Measurements from ENCODE around the gene CEP19.

Gene CEP19

GRCh38 chr3:196662711-196663571 lies 49.1 kb downstream of the CEP19 start:
- no peak for DNase-seq (ENCODE audit: low read depth in 2 of 2)

DNA sequence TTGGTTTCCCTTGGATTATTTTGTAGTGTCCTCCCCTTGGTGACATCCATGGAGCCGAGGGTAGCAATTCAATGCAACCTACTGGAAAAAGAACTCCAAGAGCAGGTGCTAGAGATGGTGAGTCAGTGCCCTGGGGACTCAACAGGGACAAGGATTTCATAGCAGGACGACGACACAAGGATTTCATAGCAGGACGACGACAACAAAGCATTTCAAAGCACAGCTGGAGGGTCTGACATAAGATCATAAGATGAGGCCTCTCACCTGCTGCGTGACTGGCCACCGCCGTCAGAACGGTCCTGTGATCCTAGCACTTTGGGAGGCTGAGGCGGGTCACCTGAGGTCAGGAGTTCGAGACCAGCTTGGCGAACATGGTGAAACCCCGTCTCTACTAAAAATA lies 50.0 kb downstream of the CEP19 start:
- no peak for DNase-seq (ENCODE audit: low read depth in 2 of 2)

DNA sequence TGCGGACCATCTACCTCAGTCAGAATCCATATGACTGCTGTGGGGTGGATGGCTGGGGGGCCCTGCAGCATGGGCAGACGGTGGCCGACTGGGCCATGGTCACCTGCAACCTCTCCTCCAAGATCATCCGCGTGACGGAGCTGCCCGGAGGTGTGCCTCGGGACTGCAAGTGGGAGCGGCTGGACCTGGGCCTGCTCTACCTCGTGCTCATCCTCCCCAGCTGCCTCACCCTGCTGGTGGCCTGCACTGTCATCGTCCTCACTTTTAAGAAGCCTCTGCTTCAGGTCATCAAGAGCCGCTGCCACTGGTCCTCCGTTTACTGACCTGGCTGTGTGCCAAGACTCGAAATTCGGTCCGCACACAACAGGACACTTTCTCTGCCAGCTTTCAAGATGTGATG lies 50.6 kb downstream of the CEP19 start:
- no peak for DNase-seq (ENCODE audit: low read depth in 2 of 2)

- no peak for DNase-seq (ENCODE audit: low read depth in 2 of 2)
These were observed 51.5 kb downstream of the CEP19 start for GRCh38 chr3:196660381-196661166.

DNA sequence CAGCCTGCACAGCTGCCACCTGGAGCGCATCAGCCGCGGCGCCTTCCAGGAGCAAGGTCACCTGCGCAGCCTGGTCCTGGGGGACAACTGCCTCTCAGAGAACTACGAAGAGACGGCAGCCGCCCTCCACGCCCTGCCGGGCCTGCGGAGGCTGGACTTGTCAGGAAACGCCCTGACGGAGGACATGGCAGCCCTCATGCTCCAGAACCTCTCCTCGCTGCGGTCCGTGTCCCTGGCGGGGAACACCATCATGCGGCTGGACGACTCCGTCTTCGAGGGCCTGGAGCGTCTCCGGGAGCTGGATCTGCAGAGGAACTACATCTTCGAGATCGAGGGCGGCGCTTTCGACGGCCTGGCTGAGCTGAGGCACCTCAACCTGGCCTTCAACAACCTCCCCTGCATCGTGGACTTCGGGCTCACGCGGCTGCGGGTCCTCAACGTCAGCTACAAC lies 52.1 kb downstream of the CEP19 start:
- no peak for DNase-seq (ENCODE audit: low read depth in 2 of 2)

All from stimulated activated CD4-positive, alpha-beta T cell treated with anti-CD3 and anti-CD28 coated beads, Interleukin-15, amount 100 ng/mL, for 48 hours (primary cell).